Measurements from ENCODE around the gene ZBTB1.
"Not testable (repeated sequence)": the region's sequence is repeated elsewhere in the genome, so short reads cannot be mapped to it uniquely, and the experiment has no call there.

The ZBTB1 gene

GRCh38 chr14:64504897-64505794 is 576 bp downstream of the ZBTB1 start:
- Mint-ChIP-seq H3K4me1 (ENCODE audit: low read depth) (peaks cover 76% of the 10 kb centered on the region), H3K9me3 (no peaks in the 10 kb centered on the region), H3K36me3 (ENCODE audit: low read depth) (peaks cover 26% of the 10 kb centered on the region), H3K4me3 (peak overlapping the region; percentile 98), H3K27me3 (no peaks in the 10 kb centered on the region), H3K27ac (peak overlapping the region; percentile 100)

GRCh38 chr14:64506721-64507120 is 2.2 kb downstream of the ZBTB1 start:
- H3K36me3 Mint-ChIP-seq (ENCODE audit: low read depth), result peaks cover 31% of the 10 kb centered on the region
- peak overlapping the region; percentile 98 for H3K4me3 Mint-ChIP-seq
- no peaks in the 10 kb centered on the region for H3K9me3 Mint-ChIP-seq
- peaks cover 76% of the 10 kb centered on the region for H3K4me1 Mint-ChIP-seq (ENCODE audit: low read depth)
- no peaks in the 10 kb centered on the region for H3K27me3 Mint-ChIP-seq
- peak overlapping the region; percentile 95 for H3K27ac Mint-ChIP-seq

- peaks cover 74% of the 10 kb centered on the region for H3K4me1 Mint-ChIP-seq (ENCODE audit: low read depth)
- no peaks in the 10 kb centered on the region for H3K9me3 Mint-ChIP-seq
- peaks cover 25% of the 10 kb centered on the region for H3K36me3 Mint-ChIP-seq (ENCODE audit: low read depth)
- H3K27me3 Mint-ChIP-seq, result no peaks in the 10 kb centered on the region
- peak overlapping the region; percentile 95 for H3K27ac Mint-ChIP-seq
- peak overlapping the region; percentile 98 for H3K4me3 Mint-ChIP-seq
Observed at GRCh38 chr14:64507376-64508156, 3.0 kb downstream of the ZBTB1 start.

GRCh38 chr14:64508215-64508776 is 3.7 kb downstream of the ZBTB1 start:
- Mint-ChIP-seq H3K4me3 (peak overlapping the region; percentile 98), H3K27me3 (no peaks in the 10 kb centered on the region), H3K36me3 (ENCODE audit: low read depth) (peaks cover 20% of the 10 kb centered on the region), H3K9me3 (no peaks in the 10 kb centered on the region), H3K27ac (peak overlapping the region; percentile 95), H3K4me1 (ENCODE audit: low read depth) (peaks cover 77% of the 10 kb centered on the region)

GRCh38 chr14:64509036-64509435 is 4.5 kb downstream of the ZBTB1 start:
- peaks cover 81% of the 10 kb centered on the region for H3K4me1 Mint-ChIP-seq (ENCODE audit: low read depth)
- no peaks in the 10 kb centered on the region for H3K9me3 Mint-ChIP-seq
- peak overlapping the region; percentile 95 for H3K27ac Mint-ChIP-seq
- H3K27me3 Mint-ChIP-seq, result no peaks in the 10 kb centered on the region
- peaks cover 23% of the 10 kb centered on the region for H3K36me3 Mint-ChIP-seq (ENCODE audit: low read depth)
- no peak overlapping the region for H3K4me3 Mint-ChIP-seq

GRCh38 chr14:64510825-64511671 is 6.5 kb downstream of the ZBTB1 start:
- Mint-ChIP-seq H3K27me3 (no peaks in the 10 kb centered on the region), H3K4me1 (ENCODE audit: low read depth) (peaks cover 84% of the 10 kb centered on the region), H3K4me3 (peak overlapping the region; percentile 45), H3K36me3 (ENCODE audit: low read depth) (peaks cover 13% of the 10 kb centered on the region), H3K27ac (peak overlapping the region; percentile 78), H3K9me3 (no peaks in the 10 kb centered on the region)

- Mint-ChIP-seq H3K4me3 (no peak overlapping the region), H3K4me1 (ENCODE audit: low read depth) (peaks cover 81% of the 10 kb centered on the region), H3K27ac (no peak overlapping the region), H3K36me3 (ENCODE audit: low read depth) (peaks cover 9% of the 10 kb centered on the region), H3K27me3 (no peaks in the 10 kb centered on the region), H3K9me3 (no peaks in the 10 kb centered on the region)
Observed at GRCh38 chr14:64513271-64513670, 8.7 kb downstream of the ZBTB1 start.

GRCh38 chr14:64515053-64515452 is 10.5 kb downstream of the ZBTB1 start:
- Mint-ChIP-seq H3K9me3 (no peaks in the 10 kb centered on the region), H3K27ac (no peak overlapping the region), H3K4me1 (ENCODE audit: low read depth) (peaks cover 64% of the 10 kb centered on the region), H3K27me3 (no peaks in the 10 kb centered on the region), H3K4me3 (no peak overlapping the region), H3K36me3 (ENCODE audit: low read depth) (peaks cover 9% of the 10 kb centered on the region)

GRCh38 chr14:64516969-64517368 is 12.4 kb downstream of the ZBTB1 start:
- no peak overlapping the region for H3K4me3 Mint-ChIP-seq
- H3K27me3 Mint-ChIP-seq, result no peaks in the 10 kb centered on the region
- no peak overlapping the region for H3K27ac Mint-ChIP-seq
- peaks cover 4% of the 10 kb centered on the region for H3K36me3 Mint-ChIP-seq (ENCODE audit: low read depth)
- peaks cover 46% of the 10 kb centered on the region for H3K4me1 Mint-ChIP-seq (ENCODE audit: low read depth)
- no peaks in the 10 kb centered on the region for H3K9me3 Mint-ChIP-seq

- H3K27ac Mint-ChIP-seq; H3K36me3 Mint-ChIP-seq (ENCODE audit: low read depth); H3K9me3 Mint-ChIP-seq; H3K27me3 Mint-ChIP-seq; H3K4me3 Mint-ChIP-seq: not testable (repeated sequence)
- H3K4me1 Mint-ChIP-seq (ENCODE audit: low read depth), result peaks cover 40% of the 10 kb centered on the region
Observed at GRCh38 chr14:64517667-64518066, 13.1 kb downstream of the ZBTB1 start.

GRCh38 chr14:64518229-64518628 is 13.7 kb downstream of the ZBTB1 start:
- Mint-ChIP-seq H3K27ac (no peak overlapping the region), H3K4me1 (ENCODE audit: low read depth) (peaks cover 36% of the 10 kb centered on the region), H3K4me3 (no peak overlapping the region), H3K36me3 (ENCODE audit: low read depth) (peaks cover 4% of the 10 kb centered on the region), H3K9me3 (no peaks in the 10 kb centered on the region), H3K27me3 (no peaks in the 10 kb centered on the region)

GRCh38 chr14:64520699-64521098 is 16.1 kb downstream of the ZBTB1 start:
- Mint-ChIP-seq H3K27me3 (no peaks in the 10 kb centered on the region), H3K36me3 (ENCODE audit: low read depth) (peaks cover 7% of the 10 kb centered on the region), H3K27ac (no peak overlapping the region), H3K4me1 (ENCODE audit: low read depth) (peaks cover 20% of the 10 kb centered on the region), H3K9me3 (no peaks in the 10 kb centered on the region), H3K4me3 (no peak overlapping the region)

- Mint-ChIP-seq H3K9me3 (no peaks in the 10 kb centered on the region), H3K27ac (no peak overlapping the region), H3K36me3 (ENCODE audit: low read depth) (peaks cover 17% of the 10 kb centered on the region), H3K4me3 (no peak overlapping the region), H3K27me3 (no peaks in the 10 kb centered on the region), H3K4me1 (ENCODE audit: low read depth) (peaks cover 5% of the 10 kb centered on the region)
Observed at GRCh38 chr14:64522591-64523355, 18.2 kb downstream of the ZBTB1 start.

GRCh38 chr14:64525354-64525753 is 20.8 kb downstream of the ZBTB1 start:
- H3K9me3 Mint-ChIP-seq, result no peaks in the 10 kb centered on the region
- peaks cover 17% of the 10 kb centered on the region for H3K36me3 Mint-ChIP-seq (ENCODE audit: low read depth)
- H3K27me3 Mint-ChIP-seq, result no peaks in the 10 kb centered on the region
- no peak overlapping the region for H3K4me3 Mint-ChIP-seq
- H3K27ac Mint-ChIP-seq, result no peak overlapping the region
- peaks cover 6% of the 10 kb centered on the region for H3K4me1 Mint-ChIP-seq (ENCODE audit: low read depth)

Measured in stimulated activated naive CD8-positive, alpha-beta T cell treated with anti-CD3 and anti-CD28 coated beads, Interleukin-15, Interleukin-2, amounts not matched to agents 100 ng/mL and 50 ng/mL, for 24 hours (primary cell).